Fibroblast of gingiva (primary cell): ENCODE data around the gene OR51V1.

Experiments used
- DNase-seq: peaks from one replicate; pipeline ENCODE4 v3.0.0-alpha.2; 2011; ENCODE audit warnings: low read depth

The OR51V1 gene

GRCh38 chr11:5230266-5230665 is 29.8 kb upstream of the OR51V1 start:
- no peak for DNase-seq

- DNase-seq, result no peak
Measured at GRCh38 chr11:5229796-5230195, 29.3 kb upstream of the OR51V1 start.

GRCh38 chr11:5229356-5229755 is 28.9 kb upstream of the OR51V1 start:
- DNase-seq, result no peak

- DNase-seq, result no peak
Measured at GRCh38 chr11:5228124-5228523, 27.6 kb upstream of the OR51V1 start.

GRCh38 chr11:5227681-5228080 is 27.2 kb upstream of the OR51V1 start:
- DNase-seq, result no peak

GRCh38 chr11:5226732-5227310 is 26.3 kb upstream of the OR51V1 start, which contains the start of gene HBB:
Gene HBB (minus strand): TSS chr11:5227071. CDS start chr11:5227021, 50 bp downstream.
- no peak for DNase-seq

- no peak for DNase-seq
Measured at GRCh38 chr11:5225480-5225871, 25.0 kb upstream of the OR51V1 start.

- no peak for DNase-seq
Measured at GRCh38 chr11:5224538-5225479, 24.3 kb upstream of the OR51V1 start.

- no peak for DNase-seq
Measured at GRCh38 chr11:5223686-5224085, 23.2 kb upstream of the OR51V1 start.

- DNase-seq, result no peak
Measured at GRCh38 chr11:5223146-5223545, 22.7 kb upstream of the OR51V1 start.

GRCh38 chr11:5210376-5210885 is 9.9 kb upstream of the OR51V1 start:
- DNase-seq, result no peak

- DNase-seq, result peak; percentile 68
Measured at GRCh38 chr11:5204787-5205186, 4.3 kb upstream of the OR51V1 start.

- no peak for DNase-seq
Measured at GRCh38 chr11:5203366-5203765, 2.9 kb upstream of the OR51V1 start.

- no peak for DNase-seq
Measured at GRCh38 chr11:5198285-5198684, 2.2 kb downstream of the OR51V1 start.

GRCh38 chr11:5197536-5197935 is 2.9 kb downstream of the OR51V1 start:
- peak; percentile 30 for DNase-seq

- peak; percentile 46 for DNase-seq
Measured at GRCh38 chr11:5196731-5197130, 3.8 kb downstream of the OR51V1 start.

- no peak for DNase-seq
Measured at GRCh38 chr11:5196067-5196466, 4.4 kb downstream of the OR51V1 start.

GRCh38 chr11:5192738-5193137 is 7.7 kb downstream of the OR51V1 start:
- no peak for DNase-seq

GRCh38 chr11:5188201-5188600 is 12.3 kb downstream of the OR51V1 start:
- no peak for DNase-seq

- no peak for DNase-seq
Measured at GRCh38 chr11:5178046-5178837, 22.2 kb downstream of the OR51V1 start.

GRCh38 chr11:5174934-5175333 is 25.5 kb downstream of the OR51V1 start:
- DNase-seq, result no peak

GRCh38 chr11:5171856-5172255 is 28.6 kb downstream of the OR51V1 start:
- no peak for DNase-seq
